Bone marrow (tissue), 2 donors: ENCODE results near the gene WEE2.
"Not testable (repeated sequence)": the region's sequence is repeated elsewhere in the genome, so short reads cannot be mapped to it uniquely, and the experiment has no call there.

ENCODE experiments used
- DNase-seq, 2 donors: peaks; one replicate each; lab custom pipeline; 2025; lab: John Stamatoyannopoulos, UW

The WEE2 gene

GRCh38 chr7:141714571-141714970 lies 6.4 kb downstream of the WEE2 start:
- no peak for DNase-seq

- no peak for DNase-seq
These were observed 6.9 kb downstream of the WEE2 start for GRCh38 chr7:141715018-141715417.

GRCh38 chr7:141715794-141716689 lies 7.9 kb downstream of the WEE2 start:
- DNase-seq, result no peak

GRCh38 chr7:141717450-141717849 lies 9.3 kb downstream of the WEE2 start:
- DNase-seq, result no peak

GRCh38 chr7:141722529-141722928 lies 14.4 kb downstream of the WEE2 start:
- no peak for DNase-seq

GRCh38 chr7:141729020-141729419 lies 20.9 kb downstream of the WEE2 start:
- no peak for DNase-seq

GRCh38 chr7:141731476-141732149 lies 23.5 kb downstream of the WEE2 start:
- no peak for DNase-seq

- DNase-seq, result no peak
These were observed 29.1 kb downstream of the WEE2 start for GRCh38 chr7:141737118-141737835.

- peak; percentile 75 to 97 for DNase-seq
These were observed 29.9 kb downstream of the WEE2 start, which contains the start of gene SSBP1 for GRCh38 chr7:141737836-141738591. Gene SSBP1, plus strand, starts transcription at chr7:141738358. Its CDS starts 809 bp downstream, at chr7:141739167.

GRCh38 chr7:141738592-141739013 lies 30.4 kb downstream of the WEE2 start:
- DNase-seq, result no peak

- DNase-seq, result no peak
These were observed 31.1 kb downstream of the WEE2 start for GRCh38 chr7:141739250-141739649.

- DNase-seq, result no peak
These were observed 34.1 kb downstream of the WEE2 start for GRCh38 chr7:141742229-141742628.

GRCh38 chr7:141744131-141744530 lies 36.0 kb downstream of the WEE2 start:
- DNase-seq, result no peak

GRCh38 chr7:141748396-141748795 lies 40.2 kb downstream of the WEE2 start:
- no peak for DNase-seq

- DNase-seq, result not testable (repeated sequence)
These were observed 43.8 kb downstream of the WEE2 start for GRCh38 chr7:141751904-141752303.

- no peak for DNase-seq
These were observed 44.5 kb downstream of the WEE2 start for GRCh38 chr7:141752634-141753033.

- no peak for DNase-seq
These were observed 46.8 kb downstream of the WEE2 start for GRCh38 chr7:141754939-141755338.

- DNase-seq, result no peak
These were observed 55.6 kb downstream of the WEE2 start, which contains the start of gene TAS2R3 for GRCh38 chr7:141763797-141764196. Gene TAS2R3, plus strand, starts transcription at chr7:141764097. Its CDS starts 62 bp downstream, at chr7:141764159.

- not testable (repeated sequence) for DNase-seq
These were observed 62.0 kb downstream of the WEE2 start for GRCh38 chr7:141770083-141770583.

GRCh38 chr7:141776374-141776773 lies 68.2 kb downstream of the WEE2 start, which contains the start of gene TAS2R4:
Gene TAS2R4, plus strand, starts transcription at chr7:141776674. Its CDS starts 1,815 bp downstream, at chr7:141778489.
- no peak for DNase-seq
